HL-60 (cell line): ENCODE measurements around the gene DIDO1.

ENCODE experiments used
- DNase-seq, 2 experiments: peaks; one replicate each; pipeline ENCODE4 v3.0.0-alpha.2; 2010 to 2020; ENCODE audit warnings: low read depth in 1 of 2, low spot score in 1 of 2
- H3K27ac ChIP-seq: fragments of 250-450 bp; sonication (Bioruptor Pico); replicated peaks from 2 replicates; pipeline ENCODE4 v1.5.1; 2020; ENCODE audit warnings: mild to moderate bottlenecking, moderate library complexity
- H3K27me3 ChIP-seq: fragments of 250-450 bp; sonication (Bioruptor Pico); 2 replicates; pipeline ENCODE4 v1.5.1; 2021; ENCODE audit warnings: mild to moderate bottlenecking, moderate library complexity; ENCODE audit not compliant: insufficient read depth, poor library complexity, severe bottlenecking
- H3K4me3 ChIP-seq: replicated peaks from 2 replicates; pipeline ENCODE4 v1.5.1; 2011; ENCODE audit warnings: mild to moderate bottlenecking, control low read depth, low read length; ENCODE audit not compliant: insufficient read depth
- GABPA ChIP-seq: IDR thresholded peaks from 2 replicates; pipeline ENCODE4 v1.6.1; 2012; ENCODE audit warnings: low read depth
- POLR2AphosphoS5 ChIP-seq: IDR thresholded peaks from 2 replicates; pipeline ENCODE4 v1.6.1; 2012; ENCODE audit warnings: low read depth
- REST ChIP-seq: IDR thresholded peaks from 2 replicates; pipeline ENCODE4 v1.6.1; 2012; ENCODE audit warnings: low read depth; ENCODE audit not compliant: insufficient replicate concordance
- SPI1 ChIP-seq: IDR thresholded peaks from 2 replicates; pipeline ENCODE4 v1.6.1; 2012; ENCODE audit warnings: low read depth, mild to moderate bottlenecking, borderline replicate concordance
- TF ChIP-seq, protein P1 (sequence below): IDR thresholded peaks from one replicate; pipeline ENCODE4 v1.5.1; 2011; ENCODE audit warnings: low read length, control low read depth, inconsistent platforms; ENCODE audit not compliant: insufficient read depth

DIDO1 gene

DNA sequence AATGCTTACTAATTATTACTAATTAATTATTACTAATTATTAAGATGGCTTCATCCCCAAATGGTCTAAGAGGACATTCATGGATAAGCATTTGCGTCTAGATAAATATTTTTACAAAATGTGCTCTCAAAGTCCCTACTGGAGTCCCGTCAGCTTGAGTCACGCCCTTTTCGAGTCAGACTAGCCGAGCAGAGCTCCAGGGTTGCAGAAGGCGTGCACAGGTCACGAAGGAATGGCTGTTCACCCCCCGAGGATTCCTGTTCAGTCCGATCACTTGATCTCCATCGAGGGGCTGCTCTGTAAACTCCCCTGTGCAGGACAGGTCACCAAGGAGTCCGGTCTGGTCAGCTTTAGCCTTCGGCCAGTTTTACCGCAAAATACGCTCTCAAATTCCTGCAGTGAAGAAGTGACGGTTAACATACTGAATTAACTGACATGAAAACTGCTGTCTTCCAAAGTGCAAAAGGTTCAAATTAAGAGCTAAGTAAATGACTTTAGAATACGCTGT, 84.5 kb downstream of the DIDO1 start:
- H3K27ac ChIP-seq = no peak overlapping the region
- DNase-seq = no peak

DNA sequence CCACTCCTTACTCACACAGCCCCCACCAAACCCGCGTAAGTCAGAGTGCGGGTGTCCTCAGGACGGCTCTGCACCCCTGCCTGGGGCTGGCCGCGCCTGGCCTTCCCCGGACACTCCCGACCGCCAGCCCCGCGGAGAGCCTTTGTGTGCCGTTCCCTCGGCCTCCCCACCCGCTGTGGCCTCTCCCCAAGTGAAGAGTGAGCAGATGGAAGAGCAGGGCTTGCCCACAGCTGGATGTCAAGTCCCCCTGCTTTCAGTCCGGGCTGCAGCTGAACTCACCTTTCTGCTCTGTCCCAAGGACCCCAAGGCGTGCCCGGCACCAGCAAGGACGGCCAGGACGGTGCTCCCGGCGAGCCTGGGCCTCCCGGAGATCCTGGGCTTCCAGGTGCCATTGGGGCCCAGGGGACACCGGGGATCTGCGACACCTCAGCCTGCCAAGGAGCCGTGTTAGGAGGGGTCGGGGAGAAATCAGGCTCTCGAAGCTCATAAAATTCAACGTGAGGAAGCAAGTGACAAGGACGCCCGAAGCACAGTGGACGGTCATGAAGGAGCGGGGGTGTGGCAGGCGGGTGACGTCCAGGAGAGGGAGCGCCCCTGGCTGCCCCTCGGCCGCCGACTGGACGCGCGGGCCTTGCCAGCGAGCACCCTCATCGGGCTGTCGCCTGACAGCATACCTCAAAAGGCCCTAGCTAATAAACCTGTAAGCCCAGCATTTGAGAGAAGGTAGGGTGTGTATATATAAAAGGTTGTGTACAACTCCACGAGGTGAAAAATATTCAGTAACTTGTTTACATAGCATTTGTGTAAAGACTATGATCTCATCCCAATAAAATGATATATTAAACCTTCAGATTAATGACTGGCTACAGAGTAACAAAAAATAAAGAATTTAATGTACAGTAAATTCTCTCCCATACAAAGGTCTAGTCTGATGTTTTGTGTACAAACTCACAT, 85.8 kb downstream of the DIDO1 start:
- TF ChIP-seq POLR2AphosphoS5 = no peak
- TF ChIP-seq REST = no peak
- TF ChIP-seq SPI1 = no peak
- no peak for TF ChIP-seq GABPA
- TF ChIP-seq, protein P1, sequence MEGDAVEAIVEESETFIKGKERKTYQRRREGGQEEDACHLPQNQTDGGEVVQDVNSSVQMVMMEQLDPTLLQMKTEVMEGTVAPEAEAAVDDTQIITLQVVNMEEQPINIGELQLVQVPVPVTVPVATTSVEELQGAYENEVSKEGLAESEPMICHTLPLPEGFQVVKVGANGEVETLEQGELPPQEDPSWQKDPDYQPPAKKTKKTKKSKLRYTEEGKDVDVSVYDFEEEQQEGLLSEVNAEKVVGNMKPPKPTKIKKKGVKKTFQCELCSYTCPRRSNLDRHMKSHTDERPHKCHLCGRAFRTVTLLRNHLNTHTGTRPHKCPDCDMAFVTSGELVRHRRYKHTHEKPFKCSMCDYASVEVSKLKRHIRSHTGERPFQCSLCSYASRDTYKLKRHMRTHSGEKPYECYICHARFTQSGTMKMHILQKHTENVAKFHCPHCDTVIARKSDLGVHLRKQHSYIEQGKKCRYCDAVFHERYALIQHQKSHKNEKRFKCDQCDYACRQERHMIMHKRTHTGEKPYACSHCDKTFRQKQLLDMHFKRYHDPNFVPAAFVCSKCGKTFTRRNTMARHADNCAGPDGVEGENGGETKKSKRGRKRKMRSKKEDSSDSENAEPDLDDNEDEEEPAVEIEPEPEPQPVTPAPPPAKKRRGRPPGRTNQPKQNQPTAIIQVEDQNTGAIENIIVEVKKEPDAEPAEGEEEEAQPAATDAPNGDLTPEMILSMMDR = no peak
- H3K27ac ChIP-seq = no peak overlapping the region
- no peak for DNase-seq

More for the DNA sequence above, 84.5 kb downstream of the DIDO1 start:
- Histone ChIP-seq H3K4me3 (no peak overlapping the region), H3K27me3 (no peaks in the 10 kb centered on the region)
- TF ChIP-seq REST (no peak), SPI1 (no peak), POLR2AphosphoS5 (no peak), GABPA (no peak)
- TF ChIP-seq, protein P1 = no peak

GRCh38 chr20:62839816-62840215, 86.5 kb downstream of the DIDO1 start:
- TF ChIP-seq, protein P1 = no peak
- no peak for TF ChIP-seq REST
- no peak for TF ChIP-seq GABPA
- TF ChIP-seq POLR2AphosphoS5 = no peak
- no peak for TF ChIP-seq SPI1
- Histone ChIP-seq H3K27ac (no peak overlapping the region), H3K27me3 (no peaks in the 10 kb centered on the region), H3K4me3 (no peak overlapping the region)
- DNase-seq = no peak

More for the DNA sequence above, 85.8 kb downstream of the DIDO1 start:
- Histone ChIP-seq H3K27me3 (no peaks in the 10 kb centered on the region), H3K4me3 (no peak overlapping the region)
